ENCODE measurements around the gene COMMD10.
A peak's percentile ranks its signal among the peaks of the same experiment; 100 is the strongest.

COMMD10 gene

DNA sequence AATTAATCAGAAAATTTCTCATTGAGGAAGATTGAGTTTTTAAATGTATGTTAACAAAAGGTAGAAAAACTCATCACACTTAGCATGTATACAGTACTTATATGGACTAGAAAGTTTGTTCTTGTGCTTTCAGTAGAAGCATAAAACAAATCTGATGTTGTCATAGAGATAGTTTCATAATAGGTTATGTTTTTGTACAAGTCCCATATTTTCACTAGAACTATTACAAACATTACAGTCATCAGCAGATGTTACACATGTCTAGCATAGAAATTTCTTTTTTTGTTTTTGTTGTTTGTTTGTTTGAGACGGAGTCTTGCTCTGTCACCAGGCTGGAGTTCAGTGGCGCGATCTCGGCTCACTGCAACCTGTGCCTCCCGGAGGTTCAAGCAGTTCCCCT lies 131.4 kb downstream of the COMMD10 start:
- DNase-seq (ENCODE audit: low read depth) = no peak

DNA sequence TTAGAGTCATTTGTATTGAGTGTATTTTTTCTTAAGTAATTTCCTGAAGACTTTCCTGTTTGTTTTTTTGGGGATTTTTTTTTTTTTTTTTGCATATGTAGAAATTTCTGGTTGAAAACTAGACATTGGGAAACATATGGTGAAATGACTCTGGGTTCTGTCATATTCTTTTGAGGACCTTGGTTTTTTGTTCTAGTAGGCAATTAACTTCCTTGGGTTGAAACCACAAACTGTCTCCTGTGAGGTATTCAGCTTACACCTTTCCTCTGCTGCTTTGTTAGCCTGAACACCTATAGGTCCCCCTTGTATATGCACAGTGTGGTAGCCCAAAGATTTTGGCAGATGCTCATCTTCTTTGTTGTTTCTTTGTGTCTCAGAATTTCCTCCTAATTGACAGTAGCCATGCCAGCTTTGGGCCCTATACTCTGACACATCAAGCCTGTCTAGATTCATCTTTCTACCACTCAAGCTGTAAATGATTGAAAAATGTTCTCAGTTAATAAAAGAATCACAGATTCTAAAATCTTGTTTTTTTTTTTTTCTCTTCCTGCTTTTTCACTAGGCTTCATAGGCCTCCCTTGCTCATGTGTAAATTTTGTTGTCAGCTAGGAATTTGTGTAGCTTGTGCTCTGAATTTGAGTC lies 140.6 kb downstream of the COMMD10 start:
- no peak for DNase-seq (ENCODE audit: low read depth)

DNA sequence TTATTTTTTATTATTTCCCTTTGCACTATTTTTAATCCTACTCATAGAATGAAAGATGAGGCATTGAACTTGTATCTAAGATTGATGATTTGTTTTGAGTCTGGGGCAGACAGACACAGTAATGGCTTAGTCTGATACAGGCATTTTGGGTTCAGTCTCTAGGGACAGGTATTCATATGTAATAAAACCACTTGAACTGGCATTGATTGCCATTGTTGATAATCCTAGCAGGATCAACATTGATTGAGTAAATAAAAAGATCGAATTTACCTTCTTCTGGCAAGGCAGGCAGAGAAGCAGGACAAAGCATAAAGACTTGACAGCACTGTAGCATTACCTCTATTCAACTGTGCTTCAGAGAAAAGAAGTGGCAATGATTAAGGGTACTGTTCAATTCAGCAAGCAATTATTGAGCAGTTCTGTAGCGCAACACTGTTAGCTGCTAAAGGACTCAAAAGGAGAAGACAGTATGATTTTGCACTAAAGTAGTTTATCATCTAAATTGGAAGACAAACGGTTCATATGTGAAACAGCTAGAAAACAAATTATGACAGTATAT lies 144.4 kb downstream of the COMMD10 start:
- no peak for DNase-seq (ENCODE audit: low read depth)

GRCh38 chr5:116231288-116231687 lies 146.5 kb downstream of the COMMD10 start:
- no peak for DNase-seq (ENCODE audit: low read depth)

DNA sequence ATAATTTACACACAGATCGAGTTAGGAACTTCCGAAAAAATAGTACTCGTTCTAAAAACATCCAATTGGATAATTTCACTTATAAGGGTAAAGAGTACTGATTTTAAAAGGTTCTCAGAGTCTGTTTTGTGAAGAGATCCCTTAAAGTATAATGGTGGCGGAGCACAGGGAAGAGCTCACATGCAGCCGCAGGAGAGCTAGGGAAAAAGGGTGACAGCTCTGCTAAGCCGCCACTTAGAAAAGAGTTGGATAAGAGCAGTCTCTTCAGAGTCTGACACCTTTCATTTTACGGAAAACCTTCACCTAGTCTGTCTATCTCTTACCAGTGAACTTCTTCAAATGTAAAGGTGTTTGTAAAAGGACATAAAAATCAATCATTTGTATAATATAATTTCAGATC lies 149.9 kb downstream of the COMMD10 start:
- no peak for DNase-seq (ENCODE audit: low read depth)

DNA sequence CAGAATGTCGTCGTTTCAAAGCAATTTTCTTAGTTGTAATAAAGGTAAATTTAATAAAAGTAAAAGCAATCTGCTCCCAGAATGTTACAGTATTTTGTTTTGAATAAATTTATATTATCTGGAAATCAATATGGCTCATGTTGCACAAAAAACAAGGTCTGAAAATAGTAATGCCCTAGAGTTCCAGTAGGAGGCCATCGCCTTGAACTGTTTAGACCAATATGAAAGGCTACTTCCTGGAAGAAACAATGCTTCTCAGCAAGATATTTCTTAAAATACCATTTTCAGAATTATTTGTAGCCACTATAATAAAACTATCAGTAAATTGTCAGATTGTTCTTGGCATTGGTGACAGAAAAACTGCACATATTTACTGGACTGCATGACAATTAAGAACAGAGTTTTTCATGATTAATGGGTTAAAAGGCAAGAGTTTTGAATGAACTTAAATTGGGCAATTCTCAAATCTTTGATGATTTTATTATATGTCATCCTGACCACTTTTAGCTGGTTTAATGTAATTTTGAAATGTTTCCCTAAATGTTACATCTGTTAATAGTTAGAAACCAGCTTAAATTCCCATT lies 153.2 kb downstream of the COMMD10 start:
- DNase-seq (ENCODE audit: low read depth) = no peak

DNA sequence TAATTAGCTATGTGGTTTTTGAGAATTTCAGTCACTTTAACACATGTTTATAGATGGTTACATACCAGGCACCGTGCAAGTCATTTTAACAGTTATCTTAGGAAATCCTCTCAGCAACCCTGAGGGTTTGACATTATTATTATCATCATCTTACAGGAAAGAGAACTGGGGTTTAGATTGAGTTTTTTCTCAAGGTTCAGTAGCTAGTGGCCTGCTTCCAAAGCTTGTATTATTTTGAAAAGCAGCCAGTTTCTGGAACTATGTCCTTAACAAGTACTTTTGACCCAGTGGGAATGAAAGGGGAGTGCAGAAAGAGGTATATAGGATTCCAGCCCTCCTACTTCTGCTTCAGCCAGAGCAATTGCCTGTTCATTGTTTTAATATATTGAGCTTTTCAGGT lies 157.5 kb downstream of the COMMD10 start:
- DNase-seq (ENCODE audit: low read depth) = no peak

DNA sequence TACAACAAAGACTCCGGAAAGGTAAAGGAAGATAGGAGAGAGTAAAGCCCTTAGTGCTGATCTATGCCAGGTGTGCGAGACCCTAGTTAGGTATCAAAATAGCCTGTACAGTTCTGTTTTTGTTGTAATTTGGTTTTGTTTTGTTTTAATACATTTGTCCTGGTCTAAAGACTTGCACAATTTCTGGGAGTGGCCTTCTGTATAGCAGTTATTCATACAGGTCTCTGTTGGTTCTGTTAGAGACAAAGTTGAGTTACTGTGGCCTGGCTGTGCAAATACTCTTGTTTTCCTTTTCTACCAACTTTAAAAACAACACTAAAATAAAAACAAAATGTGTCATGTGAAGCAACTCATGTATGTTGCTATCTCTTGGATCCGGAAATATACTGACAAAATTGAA lies 163.6 kb downstream of the COMMD10 start:
- DNase-seq (ENCODE audit: low read depth) = no peak

- DNase-seq (ENCODE audit: low read depth) = no peak
These were observed 164.8 kb downstream of the COMMD10 start for GRCh38 chr5:116249648-116250047.

GRCh38 chr5:116256717-116257116 lies 171.9 kb downstream of the COMMD10 start:
- no peak for DNase-seq (ENCODE audit: low read depth)

DNA sequence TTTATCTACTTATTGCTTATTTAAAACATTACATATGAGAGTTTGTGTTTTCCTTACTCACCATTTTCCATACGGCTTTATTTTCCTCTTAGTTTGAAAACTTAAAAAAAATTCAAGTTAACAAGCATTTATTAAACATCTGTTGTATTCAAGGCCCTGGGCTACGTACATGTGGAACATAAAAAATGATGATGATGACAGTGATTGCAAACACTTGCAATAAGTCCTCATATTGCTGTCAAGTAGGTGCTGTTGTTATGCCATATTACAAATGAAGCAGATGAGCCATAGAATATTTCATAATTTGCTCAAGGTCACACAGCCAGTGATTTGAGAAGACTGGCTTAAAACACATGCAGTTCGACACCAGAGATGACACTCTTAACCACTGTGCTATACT lies 180.6 kb downstream of the COMMD10 start:
- DNase-seq (ENCODE audit: low read depth) = no peak

DNA sequence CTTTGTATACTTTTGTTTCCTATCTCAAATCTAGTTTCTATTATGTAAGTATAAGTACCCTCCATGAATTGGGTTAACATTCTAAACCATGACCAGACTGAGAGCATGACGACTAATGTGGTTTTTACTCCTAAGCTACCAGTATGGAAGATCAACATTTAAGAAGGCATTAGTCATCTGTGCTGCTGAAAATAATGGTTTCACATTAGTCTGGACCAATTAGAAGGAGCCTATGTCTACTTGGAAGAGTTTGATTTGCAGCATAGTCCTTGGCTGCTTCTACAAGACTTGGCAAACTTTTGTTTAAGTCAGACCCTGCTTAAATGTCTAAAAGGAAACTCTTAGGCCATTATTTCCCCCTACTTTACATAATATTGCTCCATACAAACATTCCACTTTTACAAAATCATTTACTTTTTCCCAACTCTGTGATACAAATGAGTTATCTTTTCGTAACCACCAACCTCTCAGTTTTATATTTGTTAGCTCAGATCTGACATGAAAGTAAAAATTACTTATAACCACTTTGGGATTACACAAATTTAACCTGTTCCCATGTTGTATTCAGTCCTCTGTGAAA lies 186.7 kb downstream of the COMMD10 start:
- DNase-seq (ENCODE audit: low read depth) = peak; percentile 75

DNA sequence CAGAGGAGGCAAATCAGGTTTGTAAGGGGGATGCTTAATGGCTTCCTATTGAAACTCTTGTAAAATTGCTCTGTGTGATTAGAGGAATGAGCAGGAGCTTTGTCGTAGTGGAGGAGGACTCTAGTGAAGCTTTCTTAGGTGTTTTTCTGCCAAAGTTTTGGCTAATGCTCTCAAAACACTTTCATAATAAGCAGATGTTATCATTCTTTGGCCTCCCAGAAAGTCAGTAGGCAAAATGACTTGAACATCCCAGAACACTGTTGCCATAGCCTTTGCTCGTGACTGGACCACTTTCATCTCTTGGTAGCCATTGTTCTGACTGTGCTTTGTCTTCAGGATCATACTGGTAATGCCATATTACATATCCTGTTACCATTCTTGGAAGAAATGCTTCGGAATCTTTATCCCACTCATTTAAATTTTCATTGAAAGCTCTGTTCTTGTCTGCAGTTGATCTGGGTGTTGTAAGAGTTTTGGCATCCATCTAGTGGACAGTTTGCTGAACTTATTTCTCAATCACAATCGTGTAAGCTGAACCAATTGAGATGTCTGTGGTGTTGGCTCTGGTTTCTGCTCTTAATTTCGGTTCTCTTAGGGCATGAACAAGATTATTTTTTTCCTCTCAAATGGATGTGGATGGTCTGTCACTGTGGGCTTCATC lies 187.6 kb downstream of the COMMD10 start:
- DNase-seq (ENCODE audit: low read depth) = no peak

GRCh38 chr5:116273448-116274242 lies 188.8 kb downstream of the COMMD10 start:
- DNase-seq (ENCODE audit: low read depth) = no peak

- DNase-seq (ENCODE audit: low read depth) = no peak
These were observed 189.4 kb downstream of the COMMD10 start for GRCh38 chr5:116274251-116274650.

GRCh38 chr5:116275282-116275681 lies 190.5 kb downstream of the COMMD10 start:
- DNase-seq (ENCODE audit: low read depth) = no peak

DNA sequence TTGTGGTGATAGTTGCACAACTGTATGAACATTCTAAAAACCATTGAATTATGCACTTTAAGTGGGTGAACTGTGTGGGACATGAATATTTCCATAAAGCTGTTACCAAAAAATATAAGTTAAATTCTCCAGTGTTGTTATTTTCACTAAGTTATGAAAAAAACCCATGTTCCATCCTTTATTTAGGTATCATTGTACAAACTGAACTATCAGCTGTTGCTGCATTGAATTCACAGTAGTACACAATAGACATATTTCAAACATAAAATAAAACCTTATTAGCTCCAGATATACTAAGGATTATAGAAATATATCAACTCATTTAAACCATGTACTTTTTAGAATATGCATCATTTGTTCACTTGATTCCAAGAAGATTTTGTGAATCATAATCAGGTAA lies 192.1 kb downstream of the COMMD10 start:
- DNase-seq (ENCODE audit: low read depth) = no peak

GRCh38 chr5:116280149-116280803 lies 195.5 kb downstream of the COMMD10 start:
- no peak for DNase-seq (ENCODE audit: low read depth)

DNA sequence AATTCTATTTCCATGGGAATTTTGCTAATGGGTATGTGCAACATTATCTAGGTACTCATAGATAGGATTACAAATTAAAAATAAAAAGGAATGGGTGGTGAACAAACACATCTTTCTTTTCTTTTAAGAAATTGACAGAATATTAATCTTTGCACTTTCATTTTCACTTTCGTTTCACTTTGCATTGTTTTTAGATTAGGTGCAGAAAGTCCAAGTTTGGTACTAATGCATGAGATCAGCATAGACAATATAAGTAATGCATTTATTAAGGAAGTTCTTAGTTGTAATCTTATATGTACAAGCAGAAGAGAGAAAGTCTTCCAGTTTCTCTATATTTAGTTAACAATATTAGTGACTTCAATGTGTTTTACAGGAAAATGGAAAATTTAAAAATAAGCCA lies 196.5 kb downstream of the COMMD10 start:
- no peak for DNase-seq (ENCODE audit: low read depth)

- no peak for DNase-seq (ENCODE audit: low read depth)
These were observed 203.7 kb downstream of the COMMD10 start for GRCh38 chr5:116288524-116288923.

DNA sequence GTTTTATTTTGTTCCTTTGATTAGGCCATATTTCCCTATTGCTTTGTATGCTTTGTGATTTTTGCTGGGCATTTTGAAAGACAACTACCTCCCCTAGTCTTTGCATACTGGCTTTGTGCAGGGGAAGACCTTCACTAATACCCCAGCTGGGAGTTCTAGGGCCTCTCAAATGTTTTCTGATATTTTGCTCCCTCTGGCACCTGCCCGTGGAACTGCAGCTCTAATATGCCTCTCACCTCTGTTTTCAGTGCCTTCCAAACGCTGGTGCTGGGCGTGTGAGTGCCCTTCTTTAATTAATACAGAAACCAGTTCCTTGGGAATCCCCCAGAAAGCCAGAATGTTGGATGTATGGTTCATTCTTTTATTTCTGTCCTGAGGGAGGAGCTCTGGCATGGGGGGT lies 204.5 kb downstream of the COMMD10 start:
- DNase-seq (ENCODE audit: low read depth) = no peak

DNA sequence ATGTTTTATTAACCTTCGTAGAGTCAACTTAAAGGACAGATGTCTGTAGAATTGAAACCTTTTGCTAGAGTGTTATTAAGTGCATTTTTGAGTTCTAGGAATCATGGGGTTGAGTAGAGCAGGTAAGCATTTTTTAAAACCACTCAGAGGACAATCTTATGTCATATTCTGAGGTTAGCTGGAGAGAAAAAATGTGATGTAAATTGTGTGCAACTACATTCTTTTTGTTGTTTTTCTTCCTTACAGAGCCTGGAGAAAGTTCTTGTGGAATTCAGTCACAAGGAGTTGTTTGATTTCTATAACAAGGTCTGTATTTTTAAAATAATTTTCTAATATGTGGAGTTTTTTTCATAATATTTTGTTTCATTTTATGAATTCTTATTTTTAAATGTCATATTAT lies 206.4 kb downstream of the COMMD10 start:
- DNase-seq (ENCODE audit: low read depth) = no peak
